ENCODE data around the gene PDSS1.

GRCh38 chr10:26737730-26738129 is 40.2 kb downstream of the PDSS1 start:
- TF ChIP-seq POLR2AphosphoS5 (IDR thresholded peaks at IDR 0.05) (peak in 1 of 3 donors; percentile 52), POLR2A (IDR thresholded peaks at IDR 0.05) (no peak)
- TF ChIP-seq, protein P1, sequence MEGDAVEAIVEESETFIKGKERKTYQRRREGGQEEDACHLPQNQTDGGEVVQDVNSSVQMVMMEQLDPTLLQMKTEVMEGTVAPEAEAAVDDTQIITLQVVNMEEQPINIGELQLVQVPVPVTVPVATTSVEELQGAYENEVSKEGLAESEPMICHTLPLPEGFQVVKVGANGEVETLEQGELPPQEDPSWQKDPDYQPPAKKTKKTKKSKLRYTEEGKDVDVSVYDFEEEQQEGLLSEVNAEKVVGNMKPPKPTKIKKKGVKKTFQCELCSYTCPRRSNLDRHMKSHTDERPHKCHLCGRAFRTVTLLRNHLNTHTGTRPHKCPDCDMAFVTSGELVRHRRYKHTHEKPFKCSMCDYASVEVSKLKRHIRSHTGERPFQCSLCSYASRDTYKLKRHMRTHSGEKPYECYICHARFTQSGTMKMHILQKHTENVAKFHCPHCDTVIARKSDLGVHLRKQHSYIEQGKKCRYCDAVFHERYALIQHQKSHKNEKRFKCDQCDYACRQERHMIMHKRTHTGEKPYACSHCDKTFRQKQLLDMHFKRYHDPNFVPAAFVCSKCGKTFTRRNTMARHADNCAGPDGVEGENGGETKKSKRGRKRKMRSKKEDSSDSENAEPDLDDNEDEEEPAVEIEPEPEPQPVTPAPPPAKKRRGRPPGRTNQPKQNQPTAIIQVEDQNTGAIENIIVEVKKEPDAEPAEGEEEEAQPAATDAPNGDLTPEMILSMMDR (IDR thresholded peaks at IDR 0.05 in 8 of 11, conservative IDR thresholded peaks at IDR 0.05 in 3 of 11): no peak

Measured in spleen (tissue), 7 donors.